H9 (cell line): ENCODE results near the gene OR2T35. TPM values are rescaled to one million over a fixed set of nuclear protein-coding genes. Genes with fewer than 3 reads are reported as not detected.

Source experiments
- DNase-seq: peaks from one replicate; pipeline ENCODE4 v3.0.0-alpha.2; 2017
- H2AFZ ChIP-seq: one replicate; pipeline ENCODE4 v1.6.1; 2013; ENCODE audit warnings: mild to moderate bottlenecking, low read length, control low read depth, moderate library complexity
- H2AK5ac ChIP-seq: 2 replicates; pipeline ENCODE4 v1.6.1; 2013; ENCODE audit warnings: low read length, control low read depth, mixed read lengths; ENCODE audit not compliant: insufficient read length
- H2BK120ac ChIP-seq: one replicate; pipeline ENCODE4 v1.6.1; 2013; ENCODE audit warnings: low read depth, mild to moderate bottlenecking, low read length, control low read depth, inconsistent platforms; ENCODE audit not compliant: poor library complexity, severe bottlenecking
- H2BK12ac ChIP-seq: 2 replicates; pipeline ENCODE4 v1.6.1; 2013; ENCODE audit warnings: low read length, control low read depth, mixed read lengths, low read depth; ENCODE audit not compliant: insufficient read length
- H2BK15ac ChIP-seq: 2 replicates; pipeline ENCODE4 v1.6.1; 2013; ENCODE audit warnings: low read depth, low read length, control low read depth
- H2BK20ac ChIP-seq: one replicate; pipeline ENCODE4 v1.6.1; 2013; ENCODE audit warnings: low read depth, mild to moderate bottlenecking, low read length, control low read depth, inconsistent platforms; ENCODE audit not compliant: poor library complexity, severe bottlenecking
- H2BK5ac ChIP-seq: 2 replicates; pipeline ENCODE4 v1.6.1; 2013; ENCODE audit warnings: low read length, control low read depth, mixed read lengths; ENCODE audit not compliant: insufficient read length
- H3K14ac ChIP-seq: 2 replicates; pipeline ENCODE4 v1.6.1; 2013; ENCODE audit warnings: low read length, control low read depth; ENCODE audit not compliant: insufficient read depth
- H3K18ac ChIP-seq: 2 replicates; pipeline ENCODE4 v1.6.1; 2013; ENCODE audit warnings: low read depth, mild to moderate bottlenecking, mixed read lengths, low read length, control low read depth; ENCODE audit not compliant: insufficient read length
- H3K23ac ChIP-seq: 2 replicates; pipeline ENCODE4 v1.6.1; 2013; ENCODE audit warnings: low read length, control low read depth, mixed read lengths, low read depth; ENCODE audit not compliant: insufficient read length
- H3K23me2 ChIP-seq: 2 replicates; pipeline ENCODE4 v1.6.1; 2013; ENCODE audit warnings: low read depth, mild to moderate bottlenecking, mixed read lengths, low read length, control low read depth; ENCODE audit not compliant: insufficient read length, poor library complexity, severe bottlenecking
- H3K27ac ChIP-seq: 2 replicates; pipeline ENCODE4 v1.5.1; 2013; ENCODE audit warnings: low read length, control low read depth, mixed read lengths, low read depth; ENCODE audit not compliant: insufficient read length
- H3K27me3 ChIP-seq: 2 replicates; pipeline ENCODE4 v1.6.1; 2013; ENCODE audit warnings: low read length, control low read depth, inconsistent platforms; ENCODE audit not compliant: insufficient read depth
- H3K4ac ChIP-seq: 2 replicates; pipeline ENCODE4 v1.6.1; 2013; ENCODE audit warnings: low read depth, mild to moderate bottlenecking, control low read depth, inconsistent platforms, low read length, moderate library complexity
- H3K4me1 ChIP-seq: 2 replicates; pipeline ENCODE4 v1.6.1; 2013; ENCODE audit warnings: low read length, control low read depth, inconsistent platforms; ENCODE audit not compliant: insufficient read depth
- H3K4me2 ChIP-seq: 2 replicates; pipeline ENCODE4 v1.6.1; 2013; ENCODE audit warnings: low read length, control low read depth, mixed read lengths; ENCODE audit not compliant: insufficient read length, insufficient read depth
- H3K56ac ChIP-seq: 2 replicates; pipeline ENCODE4 v1.6.1; 2013; ENCODE audit warnings: low read depth, mild to moderate bottlenecking, mixed read lengths, low read length, control low read depth; ENCODE audit not compliant: insufficient read length
- H3K79me1 ChIP-seq: 2 replicates; pipeline ENCODE4 v1.6.1; 2013; ENCODE audit warnings: low read depth, mild to moderate bottlenecking, moderate library complexity, low read length, control low read depth, inconsistent platforms; ENCODE audit not compliant: insufficient read depth, poor library complexity, severe bottlenecking
- H3K79me2 ChIP-seq: 2 replicates; pipeline ENCODE4 v1.6.1; 2013; ENCODE audit warnings: low read length, control low read depth, inconsistent platforms; ENCODE audit not compliant: insufficient read depth
- H3K9ac ChIP-seq: 2 replicates; pipeline ENCODE4 v1.6.1; 2013; ENCODE audit warnings: low read length, control low read depth, mixed read lengths; ENCODE audit not compliant: insufficient read length; ENCODE audit errors: extremely low read depth
- H3K9me3 ChIP-seq: one replicate; pipeline ENCODE4 v1.6.1; 2013; ENCODE audit warnings: low read depth, low read length, inconsistent platforms; ENCODE audit not compliant: control insufficient read depth
- H3T11ph ChIP-seq: one replicate; pipeline ENCODE4 v1.6.1; 2013; ENCODE audit warnings: mild to moderate bottlenecking, low read length, control low read depth, inconsistent platforms
- H4K20me1 ChIP-seq: one replicate; pipeline ENCODE4 v1.6.1; 2013; ENCODE audit not compliant: control insufficient read depth, insufficient read length, insufficient read depth
- H4K5ac ChIP-seq: 2 replicates; pipeline ENCODE4 v1.6.1; 2013; ENCODE audit warnings: low read depth, mild to moderate bottlenecking, mixed read lengths, low read length, control low read depth; ENCODE audit not compliant: insufficient read length
- H4K8ac ChIP-seq: replicated peaks from 2 replicates; pipeline ENCODE4 v1.6.1; 2013; ENCODE audit warnings: low read length, control low read depth, mixed read lengths, low read depth; ENCODE audit not compliant: insufficient read length
- H4K91ac ChIP-seq: 2 replicates; pipeline ENCODE4 v1.6.1; 2013; ENCODE audit warnings: low read depth, mild to moderate bottlenecking, moderate library complexity, mixed read lengths, low read length, control low read depth; ENCODE audit not compliant: insufficient read length
- H3K27ac Mint-ChIP-seq, 3 experiments: 2 replicates in 2 of 3; 3 replicates in 1 of 3; pipeline ENCODE4 v1.8.0; 2020 to 2021; ENCODE audit warnings: mixed read lengths in 3 of 3, mild to moderate bottlenecking in 1 of 3, moderate library complexity in 1 of 3
- H3K27me3 Mint-ChIP-seq: 2 replicates; pipeline ENCODE4 v1.8.0; 2021; ENCODE audit warnings: low read depth, mild to moderate bottlenecking, moderate library complexity, mixed read lengths
- H3K36me3 Mint-ChIP-seq, 3 experiments: 2 replicates in 2 of 3; 3 replicates in 1 of 3; pipeline ENCODE4 v1.8.0; 2020 to 2021; ENCODE audit warnings: low read depth in 3 of 3, mixed read lengths in 3 of 3; ENCODE audit not compliant: insufficient read depth in 1 of 3
- H3K4me1 Mint-ChIP-seq, 2 experiments: 2 replicates each; pipeline ENCODE4 v1.8.0; 2020; ENCODE audit warnings: mixed read lengths in 2 of 2
- H3K4me3 Mint-ChIP-seq, 2 experiments: 2 replicates in 1 of 2; 3 replicates in 1 of 2; pipeline ENCODE4 v1.8.0; 2020 to 2021; ENCODE audit warnings: mild to moderate bottlenecking in 2 of 2, mixed read lengths in 2 of 2, moderate library complexity in 1 of 2
- H3K9me3 Mint-ChIP-seq, 2 experiments: 2 replicates in 1 of 2; 3 replicates in 1 of 2; pipeline ENCODE4 v1.8.0; 2020; ENCODE audit warnings: mild to moderate bottlenecking in 2 of 2, mixed read lengths in 2 of 2, moderate library complexity in 1 of 2
- CTCF ChIP-seq: fragments of 200-600 bp; sonication (generic); conservative IDR thresholded peaks from 3 replicates; pipeline ENCODE4 v1.8.0; 2021; ENCODE audit warnings: antibody characterized with exemption, mild to moderate bottlenecking
- WGBS: extraction: QIAGEN DNeasy Blood & Tissue Kit; methylation state at CpG from one replicate; pipeline ENCODE4 v1.1.7; 2013; ENCODE audit warnings: missing lambda C conversion rate, low lambda C conversion rate, mixed read lengths; ENCODE audit not compliant: insufficient read length; ENCODE audit errors: extremely low coverage; 5-methylcytosine and 5-hydroxymethylcytosine counted together
- total RNA-seq: library from RNA; stranded (reverse); gene quantifications from 2 replicates; pipeline ENCODE4 v1.2.1, GENCODE V29; 2021

OR2T35 gene
- total RNA-seq, 1 experiment from 2014 or later = not detected

GRCh38 chr1:248688527-248689298 lies 43.6 kb upstream of the OR2T35 start:
- no peaks in the 10 kb centered on the region for H3K4me1 Mint-ChIP-seq
- Histone ChIP-seq H3K79me1 (no peaks in the 10 kb centered on the region), H3K4me1 (no peaks in the 10 kb centered on the region), H4K5ac (no peak overlapping the region), H4K20me1 (no peaks in the 10 kb centered on the region), H3K4ac (no peak overlapping the region), H3T11ph (no peak overlapping the region), H2AFZ (no peak overlapping the region), H3K4me2 (no peak overlapping the region), H2AK5ac (no peak overlapping the region), H2BK5ac (no peak overlapping the region), H3K14ac (no peak overlapping the region), H3K9me3 (peaks cover 78% of the 10 kb centered on the region), H3K27me3 (no peaks in the 10 kb centered on the region), H3K23ac (no peak overlapping the region), H2BK15ac (no peak overlapping the region), H3K23me2 (no peaks in the 10 kb centered on the region), H2BK120ac (no peak overlapping the region), H3K18ac (no peak overlapping the region), H3K79me2 (no peaks in the 10 kb centered on the region), H3K56ac (no peak overlapping the region), H3K9ac (no peak overlapping the region), H3K27ac (no peak overlapping the region), H2BK20ac (no peak overlapping the region), H4K8ac (no peak overlapping the region), H2BK12ac (no peak overlapping the region), H4K91ac (no peak overlapping the region)
- no CpG with 5 or more reads among the region's 4 CpGs for WGBS
- no peak for TF ChIP-seq CTCF
- peaks cover 84 to 85% of the 10 kb centered on the region in 2 experiments for H3K9me3 Mint-ChIP-seq
- peaks cover 1% of the 10 kb centered on the region; the same call in 1 of the 2 replicates for H3K27me3 Mint-ChIP-seq
- H3K27ac Mint-ChIP-seq = no peak overlapping the region
- H3K36me3 Mint-ChIP-seq = peaks cover 5 to 32% (median 9%) of the 10 kb centered on the region in 3 experiments; a peak in 6 of 7 replicates
- no peak for DNase-seq
- no peak overlapping the region for H3K4me3 Mint-ChIP-seq
